ENCODE data around the gene LHX4.

LHX4 gene

GRCh38 chr1:180299479-180300221 is 69.6 kb downstream of the LHX4 start:
- DNase-seq (ENCODE audit: low read depth) = no peak

GRCh38 chr1:180301135-180301742 is 71.2 kb downstream of the LHX4 start:
- no peak for DNase-seq (ENCODE audit: low read depth)

- peak; percentile 35 for DNase-seq (ENCODE audit: low read depth)
These were observed 79.3 kb downstream of the LHX4 start for GRCh38 chr1:180309338-180309737.

GRCh38 chr1:180310095-180310494 is 80.0 kb downstream of the LHX4 start:
- no peak for DNase-seq (ENCODE audit: low read depth)

- DNase-seq (ENCODE audit: low read depth) = no peak
These were observed 81.1 kb downstream of the LHX4 start for GRCh38 chr1:180311011-180311730.

- no peak for DNase-seq (ENCODE audit: low read depth)
These were observed 82.9 kb downstream of the LHX4 start for GRCh38 chr1:180312926-180313325.

- DNase-seq (ENCODE audit: low read depth) = no peak
These were observed 97.0 kb downstream of the LHX4 start for GRCh38 chr1:180327089-180327488.

All from GM04503 (cell line).